MCF 10A (cell line): ENCODE measurements around the gene THRAP3. TPM values are rescaled to one million over a fixed set of nuclear protein-coding genes. Genes with fewer than 3 reads are reported as not detected.

Experiments used
- BruUV-seq: library from RNA; stranded (reverse); fragments of 400-500 nt; replicated peaks from 2 replicates; lab custom pipeline; 2021; lab: Mats Ljungman, UMichigan
- CTCF ChIA-PET: fragments of 300-600 bp; sonication (Branson Sonifier 250); formaldehyde crosslinking; extraction: SDS; loops from one replicate; lab custom pipeline; 2021; ENCODE audit warnings: antibody characterized with exemption, inconsistent platforms; lab: Yijun Ruan, JAX
- POLR2A ChIA-PET: fragments of 300-600, 350-650 bp; sonication (Branson Sonifier 250); formaldehyde crosslinking; extraction: SDS; loops from one replicate; lab custom pipeline; 2020; ENCODE audit warnings: antibody characterized with exemption, inconsistent platforms; lab: Yijun Ruan, JAX
- DNase-seq: peaks from one replicate; pipeline ENCODE4 v3.0.0-alpha.2; 2018; ENCODE audit not compliant: unreplicated experiment
- H3K27ac Mint-ChIP-seq: one replicate; pipeline ENCODE4 v1.8.0; 2022; ENCODE audit warnings: mild to moderate bottlenecking, low read depth, mixed read lengths; ENCODE audit not compliant: unreplicated experiment
- H3K27me3 Mint-ChIP-seq: one replicate; pipeline ENCODE4 v1.8.0; 2022; ENCODE audit warnings: mixed read lengths; ENCODE audit not compliant: insufficient read depth, unreplicated experiment
- H3K36me3 Mint-ChIP-seq: one replicate; pipeline ENCODE4 v1.8.0; 2022; ENCODE audit warnings: mild to moderate bottlenecking, moderate library complexity, mixed read lengths; ENCODE audit not compliant: insufficient read depth, unreplicated experiment
- H3K4me1 Mint-ChIP-seq: one replicate; pipeline ENCODE4 v1.8.0; 2022; ENCODE audit warnings: mixed read lengths; ENCODE audit not compliant: insufficient read depth, unreplicated experiment
- H3K4me3 Mint-ChIP-seq: one replicate; pipeline ENCODE4 v1.8.0; 2022; ENCODE audit warnings: mild to moderate bottlenecking, moderate library complexity, mixed read lengths; ENCODE audit not compliant: unreplicated experiment
- H3K9me3 Mint-ChIP-seq: one replicate; pipeline ENCODE4 v1.8.0; 2022; ENCODE audit warnings: mixed read lengths; ENCODE audit not compliant: unreplicated experiment
- CTCF ChIP-seq: fragments of 200-600 bp; IDR thresholded peaks from one replicate; pipeline ENCODE4 v1.8.0; 2022; ENCODE audit warnings: antibody characterized with exemption, mild to moderate bottlenecking; ENCODE audit not compliant: unreplicated experiment
- intact Hi-C: fragments of 100-400 bp; cut with micrococcal nuclease; formaldehyde crosslinking; loops from 2 replicates; pipeline ENCODE4 v1.14.1; 2022
- total RNA-seq: library from RNA; stranded (reverse); gene quantifications from 2 replicates; pipeline ENCODE4 v1.2.3, GENCODE V29; 2022

THRAP3 gene
- total RNA-seq, 1 experiment from 2014 or later: 92.2 TPM

GRCh38 chr1:36232212-36233095 lies 8.2 kb downstream of the THRAP3 start:
- peaks cover 13% of the 10 kb centered on the region for H3K4me1 Mint-ChIP-seq
- H3K27ac Mint-ChIP-seq: no peak overlapping the region
- CTCF ChIA-PET: interaction anchor here (1.1 kb wide), 1 partner anchor 45 kb away, joined by 6 read pairs; no protein-coding TSS in a partner anchor
- TF ChIP-seq CTCF: no peak
- DNase-seq: no peak
- H3K4me3 Mint-ChIP-seq: no peak overlapping the region
- POLR2A ChIA-PET: no interaction called here
- no peaks in the 10 kb centered on the region for H3K27me3 Mint-ChIP-seq
- H3K9me3 Mint-ChIP-seq: no peaks in the 10 kb centered on the region
- peaks cover 88% of the 10 kb centered on the region for H3K36me3 Mint-ChIP-seq
- no TSS peak for BruUV-seq
- intact Hi-C loops: no loop called here

- no peak for TF ChIP-seq CTCF
- no peak for DNase-seq
- Mint-ChIP-seq H3K27ac (peak overlapping the region; percentile 12), H3K27me3 (no peaks in the 10 kb centered on the region), H3K4me3 (no peak overlapping the region), H3K9me3 (no peaks in the 10 kb centered on the region), H3K4me1 (peaks cover 15% of the 10 kb centered on the region), H3K36me3 (peaks cover 86% of the 10 kb centered on the region)
- BruUV-seq: no TSS peak
- CTCF ChIA-PET: interaction anchor here (0.6 to 1.0 kb wide), 3 partner anchors 8 to 65 kb away, joined by 3 read pairs; no protein-coding TSS in a partner anchor
- intact Hi-C loops: no loop called here
- POLR2A ChIA-PET: interaction anchor here (0.7 to 1.0 kb wide), 3 partner anchors 8 to 1599 kb away, joined by 3 to 4 read pairs (median 3); no protein-coding TSS in a partner anchor
Observed at GRCh38 chr1:36236302-36236701, 12.1 kb downstream of the THRAP3 start.

GRCh38 chr1:36238433-36238832 lies 14.2 kb downstream of the THRAP3 start:
- Mint-ChIP-seq H3K4me3 (no peak overlapping the region), H3K9me3 (no peaks in the 10 kb centered on the region), H3K36me3 (peaks cover 90% of the 10 kb centered on the region), H3K27me3 (no peaks in the 10 kb centered on the region), H3K4me1 (peaks cover 15% of the 10 kb centered on the region), H3K27ac (no peak overlapping the region)
- no peak for DNase-seq
- CTCF ChIA-PET: interaction anchor here (1.1 to 1.5 kb wide), 3 partner anchors 11 to 89 kb away, joined by 3 to 5 read pairs (median 4); partner anchors contain the start of gene TRAPPC3
- POLR2A ChIA-PET: interaction anchor here (0.6 to 2.2 kb wide), 5 partner anchors 9 to 41 kb away, joined by 3 to 24 read pairs (median 3); partner anchors contain the start of gene THRAP3
- no TSS peak for BruUV-seq
- no peak for TF ChIP-seq CTCF
- intact Hi-C loops: no loop called here
